ENCODE results near the gene ANKRD26. TPM values are rescaled to one million over a fixed set of nuclear protein-coding genes. Genes with fewer than 3 reads are reported as not detected.

ANKRD26 gene
- 1 to 10 TPM; 2.4 to 4.7 (median 3.5) TPM for total RNA-seq

- WGBS, 2 donors, result 1% methylated on average over 46 to 60 of the region's 65 CpGs
- peak within 1 kb of the TSS; percentile 51 for H3K4me3 ChIP-seq (ENCODE audit: low read depth, poor library complexity, severe bottlenecking)
- peak in 1 of 2 donors; percentile 24 for TF ChIP-seq POLR2A (IDR thresholded peaks at IDR 0.05)
- no peak for TF ChIP-seq CTCF (IDR thresholded peaks at IDR 0.05)
- intact Hi-C loops (cut with DNase I; ENCODE audit: low total_unique reads), result no loop called here
- peak; percentile 97 to 99 for DNase-seq (ENCODE audit: low spot score in 2 of 2)
Observed at GRCh38 chr10:27099916-27100812, at the start of gene ANKRD26. Gene ANKRD26, minus strand, starts transcription at chr10:27100494. Its CDS starts 168 bp downstream, at chr10:27100326.

GRCh38 chr10:27147701-27148100 is 47.4 kb upstream of the ANKRD26 start:
- no peak for TF ChIP-seq POLR2A (IDR thresholded peaks at IDR 0.05)
- no peak for TF ChIP-seq CTCF (IDR thresholded peaks at IDR 0.05)
- WGBS, 2 donors, result 66 to 74% methylated on average over 5 of the region's 5 CpGs
- intact Hi-C loops (cut with DNase I; ENCODE audit: low total_unique reads), result no loop called here
- H3K4me3 ChIP-seq (ENCODE audit: low read depth, poor library complexity, severe bottlenecking), result no peak overlapping the region
- no peak for DNase-seq (ENCODE audit: low spot score in 2 of 2)

- no peak for DNase-seq (ENCODE audit: low spot score in 2 of 2)
- TF ChIP-seq POLR2A (IDR thresholded peaks at IDR 0.05) (no peak), CTCF (IDR thresholded peaks at IDR 0.05) (no peak)
- intact Hi-C loops (cut with DNase I; ENCODE audit: low total_unique reads), result no loop called here
- H3K4me3 ChIP-seq (ENCODE audit: low read depth, poor library complexity, severe bottlenecking), result no peak overlapping the region
Observed at GRCh38 chr10:27145937-27146336, 45.6 kb upstream of the ANKRD26 start.

- intact Hi-C loops (cut with DNase I; ENCODE audit: low total_unique reads), result no loop called here
- H3K4me3 ChIP-seq (ENCODE audit: low read depth, poor library complexity, severe bottlenecking), result no peak overlapping the region
- TF ChIP-seq POLR2A (IDR thresholded peaks at IDR 0.05) (no peak), CTCF (IDR thresholded peaks at IDR 0.05) (no peak)
- DNase-seq (ENCODE audit: low spot score in 2 of 2), result no peak
- WGBS, 2 donors, result 70 to 87% methylated on average over 1 of the region's 1 CpG
Observed at GRCh38 chr10:27143686-27144085, 43.4 kb upstream of the ANKRD26 start.

- intact Hi-C loops (cut with DNase I; ENCODE audit: low total_unique reads), result no loop called here
- TF ChIP-seq POLR2A (IDR thresholded peaks at IDR 0.05) (no peak), CTCF (IDR thresholded peaks at IDR 0.05) (no peak)
- no peak for DNase-seq (ENCODE audit: low spot score in 2 of 2)
- H3K4me3 ChIP-seq (ENCODE audit: low read depth, poor library complexity, severe bottlenecking), result no peak overlapping the region
- WGBS, 2 donors, result 83 to 90% methylated on average over 3 of the region's 3 CpGs
Observed at GRCh38 chr10:27138277-27138676, 38.0 kb upstream of the ANKRD26 start.

All from lower leg skin (tissue), 4 donors.